CD8-positive, alpha-beta memory T cell (primary cell): ENCODE results near the gene SEC31A. TPM values are rescaled to one million over a fixed set of nuclear protein-coding genes. Genes with fewer than 3 reads are reported as not detected.

Experiments
- CTCF ChIA-PET: fragments of 350-600 bp; sonication (Branson Sonifier 250); formaldehyde crosslinking; loops from one replicate; lab custom pipeline; 2021; ENCODE audit warnings: antibody characterized with exemption; lab: Charles Lee
- POLR2A ChIA-PET: fragments of 350-600 bp; sonication (Branson Sonifier 250); formaldehyde crosslinking; loops from one replicate; lab custom pipeline; 2021; ENCODE audit warnings: antibody characterized with exemption; lab: Charles Lee
- DNase-seq, 5 donors: peaks; one replicate each; pipeline versions ENCODE4 v3.0.0 to v3.0.0-alpha.2; 2020 to 2022; ENCODE audit warnings: mixed read lengths in 1 of 5
- H3K27ac ChIP-seq: one replicate; pipeline ENCODE4 v1.7.0; 2013; ENCODE audit warnings: low read depth, mild to moderate bottlenecking, low read length, moderate library complexity
- H3K27me3 ChIP-seq: 2 replicates; pipeline ENCODE4 v1.7.0; 2013; ENCODE audit warnings: low read length, mild to moderate bottlenecking; ENCODE audit not compliant: insufficient read depth, poor library complexity, severe bottlenecking
- H3K36me3 ChIP-seq: 2 replicates; pipeline ENCODE4 v1.7.0; 2013; ENCODE audit warnings: mild to moderate bottlenecking, low read length, moderate library complexity; ENCODE audit not compliant: insufficient read depth
- H3K4me1 ChIP-seq: 2 replicates; pipeline ENCODE4 v1.7.0; 2013; ENCODE audit warnings: mild to moderate bottlenecking, low read length, moderate library complexity; ENCODE audit not compliant: insufficient read depth
- H3K4me3 ChIP-seq: 2 replicates; pipeline ENCODE4 v1.7.0; 2013; ENCODE audit warnings: mild to moderate bottlenecking, low read length
- H3K9me3 ChIP-seq: 2 replicates; pipeline ENCODE4 v1.7.0; 2013; ENCODE audit warnings: mild to moderate bottlenecking, low read length
- H3K27ac Mint-ChIP-seq, 8 donors: one replicate each; pipeline ENCODE4 v1.8.0; 2020 to 2021; ENCODE audit warnings: mixed read lengths in 8 of 8, mild to moderate bottlenecking in 6 of 8, inconsistent platforms in 3 of 8, moderate library complexity in 3 of 8
- H3K27me3 Mint-ChIP-seq, 2 donors: one replicate each; pipeline ENCODE4 v1.8.0; 2020 to 2021; ENCODE audit warnings: mixed read lengths in 2 of 2, mild to moderate bottlenecking in 1 of 2, moderate library complexity in 1 of 2
- H3K36me3 Mint-ChIP-seq, 3 donors: one replicate each; pipeline ENCODE4 v1.8.0; 2020 to 2021; ENCODE audit warnings: mixed read lengths in 3 of 3, inconsistent platforms in 1 of 3, mild to moderate bottlenecking in 1 of 3
- H3K4me1 Mint-ChIP-seq, 3 donors: one replicate each; pipeline ENCODE4 v1.8.0; 2020 to 2021; ENCODE audit warnings: mixed read lengths in 3 of 3, inconsistent platforms in 1 of 3, mild to moderate bottlenecking in 1 of 3
- H3K4me3 Mint-ChIP-seq, 7 donors: one replicate each; pipeline ENCODE4 v1.8.0; 2020 to 2021; ENCODE audit warnings: mixed read lengths in 7 of 7, mild to moderate bottlenecking in 6 of 7, moderate library complexity in 4 of 7, inconsistent platforms in 2 of 7
- H3K9me3 Mint-ChIP-seq, 5 donors: one replicate each; pipeline ENCODE4 v1.8.0; 2020 to 2022; ENCODE audit warnings: mixed read lengths in 5 of 5, mild to moderate bottlenecking in 3 of 5, moderate library complexity in 2 of 5, inconsistent platforms in 1 of 5
- polyA plus RNA-seq: library from polyadenylated mRNA; unstranded; fragments of 300-500 nt; fragmentation: Illumina TruSeq; gene quantifications from one replicate; pipeline ENCODE4 v1.2.3, GENCODE V29; 2021
- total RNA-seq, 2 experiments: library from RNA; stranded (reverse); gene quantifications; one replicate each; pipeline ENCODE4 v1.2.3, GENCODE V29; 2021

The SEC31A gene
- total and polyA plus RNA-seq, 3 experiments from 2014 or later = 87.3 to 129 (median 100) TPM

GRCh38 chr4:82900411-82901182, 9.6 kb upstream of the SEC31A start, which contains the start of gene THAP9:
Gene THAP9 (plus strand): TSS chr4:82900735. CDS start chr4:82900803, 68 bp downstream.
- Histone ChIP-seq H3K4me3 (peak within 1 kb of the TSS; percentile 97), H3K4me1 (peaks cover 34% of the 10 kb centered on the region), H3K36me3 (peaks cover 6% of the 10 kb centered on the region), H3K9me3 (no peaks in the 10 kb centered on the region), H3K27me3 (no peaks in the 10 kb centered on the region), H3K27ac (peak within 1 kb of the TSS; percentile 98)
- H3K27ac Mint-ChIP-seq = no peak within 1 kb of the TSS
- ChIA-PET CTCF (interaction anchor here (1.3 to 2.9 kb wide), 5 partner anchors 9 to 362 kb away, joined by 3 to 10 read pairs (median 4); partner anchors contain the start of genes COPS4 and LIN54), POLR2A (interaction anchor here (0.6 to 1.5 kb wide), 8 partner anchors 10 to 471 kb away, joined by 3 to 8 read pairs (median 4); partner anchors contain the start of genes COPS4, COQ2 and LIN54)
- H3K27me3 Mint-ChIP-seq = no peaks in the 10 kb centered on the region
- peaks cover 6 to 22% (median 6%) of the 10 kb centered on the region in 3 donors for H3K36me3 Mint-ChIP-seq
- DNase-seq = peak; percentile 96 to 99 (median 98)
- no peaks in the 10 kb centered on the region for H3K9me3 Mint-ChIP-seq
- H3K4me3 Mint-ChIP-seq = no peak within 1 kb of the TSS
- peaks cover 17 to 30% (median 19%) of the 10 kb centered on the region in 3 donors for H3K4me1 Mint-ChIP-seq

GRCh38 chr4:82900066-82900410, 9.1 kb upstream of the SEC31A start:
- Mint-ChIP-seq H3K4me1 (peaks cover 12 to 26% (median 13%) of the 10 kb centered on the region in 3 donors), H3K27me3 (no peaks in the 10 kb centered on the region), H3K27ac (no peak overlapping the region), H3K4me3 (no peak overlapping the region), H3K9me3 (no peaks in the 10 kb centered on the region), H3K36me3 (peaks cover 6 to 25% (median 7%) of the 10 kb centered on the region in 3 donors)
- H3K27me3 ChIP-seq = no peaks in the 10 kb centered on the region
- peak overlapping the region; percentile 98 for H3K27ac ChIP-seq
- H3K4me1 ChIP-seq = peaks cover 34% of the 10 kb centered on the region
- CTCF ChIA-PET = interaction anchor here (0.8 to 2.9 kb wide), 5 partner anchors 8 to 540 kb away, joined by 3 to 10 read pairs (median 3); partner anchors contain the start of gene LIN54
- DNase-seq = no peak
- peak overlapping the region; percentile 97 for H3K4me3 ChIP-seq
- H3K9me3 ChIP-seq = no peaks in the 10 kb centered on the region
- H3K36me3 ChIP-seq = peaks cover 6% of the 10 kb centered on the region
- POLR2A ChIA-PET = interaction anchor here (0.8 to 1.5 kb wide), 6 partner anchors 9 to 471 kb away, joined by 3 to 8 read pairs (median 5); partner anchors contain the start of genes COPS4, COQ2 and LIN54

GRCh38 chr4:82899374-82900065, 8.6 kb upstream of the SEC31A start:
- H3K4me1 ChIP-seq = peaks cover 34% of the 10 kb centered on the region
- H3K27ac ChIP-seq = peak overlapping the region; percentile 98
- no peak for DNase-seq
- peak overlapping the region; percentile 97 for H3K4me3 ChIP-seq
- no peak overlapping the region for H3K4me3 Mint-ChIP-seq
- POLR2A ChIA-PET = interaction anchor here (0.6 to 1.5 kb wide), 6 partner anchors 9 to 385 kb away, joined by 3 to 8 read pairs (median 4); partner anchors contain the start of genes COPS4, COQ2 and LIN54
- H3K36me3 Mint-ChIP-seq = peaks cover 9 to 29% (median 11%) of the 10 kb centered on the region in 3 donors
- peaks cover 6% of the 10 kb centered on the region for H3K36me3 ChIP-seq
- CTCF ChIA-PET = interaction anchor here (0.8 to 2.9 kb wide), 5 partner anchors 8 to 539 kb away, joined by 3 to 10 read pairs (median 3); partner anchors contain the start of gene LIN54
- no peaks in the 10 kb centered on the region for H3K27me3 Mint-ChIP-seq
- H3K27ac Mint-ChIP-seq = no peak overlapping the region
- peaks cover 9 to 25% (median 10%) of the 10 kb centered on the region in 3 donors for H3K4me1 Mint-ChIP-seq
- no peaks in the 10 kb centered on the region for H3K9me3 Mint-ChIP-seq
- H3K9me3 ChIP-seq = no peaks in the 10 kb centered on the region
- H3K27me3 ChIP-seq = no peaks in the 10 kb centered on the region

- peaks cover 34% of the 10 kb centered on the region for H3K4me1 ChIP-seq
- Mint-ChIP-seq H3K27me3 (no peaks in the 10 kb centered on the region), H3K4me1 (peaks cover 8 to 25% (median 14%) of the 10 kb centered on the region in 3 donors), H3K9me3 (no peaks in the 10 kb centered on the region), H3K36me3 (peaks cover 12 to 37% (median 14%) of the 10 kb centered on the region in 3 donors), H3K27ac (peak overlapping the region in 2 of 8 donors; percentile 48 to 74), H3K4me3 (no peak overlapping the region)
- ChIA-PET CTCF (interaction anchor here (1.4 to 2.9 kb wide), 2 partner anchors 46 to 112 kb away, joined by 6 to 10 read pairs; partner anchors contain the start of gene LIN54), POLR2A (no interaction called here)
- H3K9me3 ChIP-seq = no peaks in the 10 kb centered on the region
- DNase-seq = no peak
- peaks cover 6% of the 10 kb centered on the region for H3K36me3 ChIP-seq
- peak overlapping the region; percentile 98 for H3K27ac ChIP-seq
- no peaks in the 10 kb centered on the region for H3K27me3 ChIP-seq
- H3K4me3 ChIP-seq = peak overlapping the region; percentile 97
These were observed 7.6 kb upstream of the SEC31A start for GRCh38 chr4:82898322-82899243.

GRCh38 chr4:82896755-82897154, 5.8 kb upstream of the SEC31A start:
- H3K4me3 Mint-ChIP-seq = no peak overlapping the region
- H3K4me1 Mint-ChIP-seq = peaks cover 12 to 30% (median 24%) of the 10 kb centered on the region in 3 donors
- H3K9me3 Mint-ChIP-seq = no peaks in the 10 kb centered on the region
- H3K27ac Mint-ChIP-seq = peak overlapping the region in 5 of 8 donors; percentile 4 to 58 (median 40)
- peaks cover 35% of the 10 kb centered on the region for H3K4me1 ChIP-seq
- H3K36me3 ChIP-seq = peaks cover 6% of the 10 kb centered on the region
- no peaks in the 10 kb centered on the region for H3K27me3 Mint-ChIP-seq
- ChIA-PET POLR2A (no interaction called here), CTCF (interaction anchor here (1.4 kb wide), 1 partner anchor 44 kb away, joined by 6 read pairs; no protein-coding TSS in a partner anchor)
- H3K9me3 ChIP-seq = no peaks in the 10 kb centered on the region
- no peaks in the 10 kb centered on the region for H3K27me3 ChIP-seq
- no peak for DNase-seq
- no peak overlapping the region for H3K4me3 ChIP-seq
- no peak overlapping the region for H3K27ac ChIP-seq
- peaks cover 12 to 45% (median 14%) of the 10 kb centered on the region in 3 donors for H3K36me3 Mint-ChIP-seq

- H3K4me1 ChIP-seq = peaks cover 35% of the 10 kb centered on the region
- POLR2A ChIA-PET = no interaction called here
- H3K36me3 ChIP-seq = peaks cover 6% of the 10 kb centered on the region
- CTCF ChIA-PET = no interaction called here
- H3K27ac Mint-ChIP-seq = peak overlapping the region in 2 of 8 donors; percentile 36 to 90
- no peaks in the 10 kb centered on the region for H3K27me3 Mint-ChIP-seq
- peaks cover 12 to 55% (median 14%) of the 10 kb centered on the region in 3 donors for H3K36me3 Mint-ChIP-seq
- no peaks in the 10 kb centered on the region for H3K27me3 ChIP-seq
- DNase-seq = no peak
- no peak overlapping the region for H3K4me3 ChIP-seq
- H3K9me3 ChIP-seq = no peaks in the 10 kb centered on the region
- H3K4me3 Mint-ChIP-seq = peak overlapping the region in 1 of 7 donors; percentile 73
- no peaks in the 10 kb centered on the region for H3K9me3 Mint-ChIP-seq
- no peak overlapping the region for H3K27ac ChIP-seq
- H3K4me1 Mint-ChIP-seq = peaks cover 30 to 49% (median 41%) of the 10 kb centered on the region in 3 donors
These were observed 3.0 kb upstream of the SEC31A start for GRCh38 chr4:82893942-82894341.

- ChIA-PET CTCF (interaction anchor here (0.8 to 1.3 kb wide), 2 partner anchors 8 to 143 kb away, joined by 3 to 4 read pairs; partner anchors contain the start of genes COPS4 and THAP9), POLR2A (interaction anchor here (0.7 kb wide), 1 partner anchor 531 kb away, joined by 3 read pairs; no protein-coding TSS in a partner anchor)
- H3K27me3 ChIP-seq = no peaks in the 10 kb centered on the region
- H3K9me3 Mint-ChIP-seq = no peaks in the 10 kb centered on the region
- peaks cover 25% of the 10 kb centered on the region for H3K4me1 ChIP-seq
- H3K27me3 Mint-ChIP-seq = no peaks in the 10 kb centered on the region
- peaks cover 32 to 56% (median 46%) of the 10 kb centered on the region in 3 donors for H3K4me1 Mint-ChIP-seq
- H3K4me3 ChIP-seq = no peak overlapping the region
- no peak for DNase-seq
- peak overlapping the region in 7 of 8 donors; percentile 36 to 99 (median 98) for H3K27ac Mint-ChIP-seq
- H3K36me3 ChIP-seq = peaks cover 6% of the 10 kb centered on the region
- no peak overlapping the region for H3K27ac ChIP-seq
- H3K36me3 Mint-ChIP-seq = peaks cover 12 to 47% (median 14%) of the 10 kb centered on the region in 3 donors
- H3K4me3 Mint-ChIP-seq = peak overlapping the region; percentile 5 to 96 (median 91)
- no peaks in the 10 kb centered on the region for H3K9me3 ChIP-seq
These were observed 1.5 kb upstream of the SEC31A start for GRCh38 chr4:82892467-82892802.
